Measurements from ENCODE around the gene ZNF655.
A peak's percentile ranks its signal among the peaks of the same experiment; 100 is the strongest.

- TF ChIP-seq CTCF (IDR thresholded peaks at IDR 0.05; ENCODE audit: low read depth, low read length) (no peak), MAX (IDR thresholded peaks at IDR 0.05; ENCODE audit: low read depth, low read length) (peak; percentile 29; the same call in 1 of the 2 replicates), MYC (IDR thresholded peaks at IDR 0.05; ENCODE audit: low read depth, low read length) (no peak)
Measured at GRCh38 chr7:99562832-99563231, 4.4 kb downstream of the ZNF655 start.
